ENCODE data around the gene GGA1. TPM values are rescaled to one million over a fixed set of nuclear protein-coding genes. Genes with fewer than 3 reads are reported as not detected.
A peak's percentile ranks its signal among the peaks of the same experiment; 100 is the strongest.

Gene GGA1
- total RNA-seq, 1 donor from 2014 or later, result 64.8 TPM

- Histone ChIP-seq H3K4me1 (peaks cover 32% of the 10 kb centered on the region), H3K4me3 (no peak overlapping the region), H3K36me3 (peaks cover 28% of the 10 kb centered on the region), H3K27ac (no peak overlapping the region), H3K27me3 (ENCODE audit: low read depth) (no peaks in the 10 kb centered on the region), H3K9me3 (no peaks in the 10 kb centered on the region)
- intact Hi-C loops (cut with DNase I), result no loop called here
- ATAC-seq, result no peak
- no peak for DNase-seq
- TF ChIP-seq CTCF (IDR thresholded peaks at IDR 0.05), result no peak
Observed at GRCh38 chr22:37681001-37681424, 72.4 kb downstream of the GGA1 start.

DNA sequence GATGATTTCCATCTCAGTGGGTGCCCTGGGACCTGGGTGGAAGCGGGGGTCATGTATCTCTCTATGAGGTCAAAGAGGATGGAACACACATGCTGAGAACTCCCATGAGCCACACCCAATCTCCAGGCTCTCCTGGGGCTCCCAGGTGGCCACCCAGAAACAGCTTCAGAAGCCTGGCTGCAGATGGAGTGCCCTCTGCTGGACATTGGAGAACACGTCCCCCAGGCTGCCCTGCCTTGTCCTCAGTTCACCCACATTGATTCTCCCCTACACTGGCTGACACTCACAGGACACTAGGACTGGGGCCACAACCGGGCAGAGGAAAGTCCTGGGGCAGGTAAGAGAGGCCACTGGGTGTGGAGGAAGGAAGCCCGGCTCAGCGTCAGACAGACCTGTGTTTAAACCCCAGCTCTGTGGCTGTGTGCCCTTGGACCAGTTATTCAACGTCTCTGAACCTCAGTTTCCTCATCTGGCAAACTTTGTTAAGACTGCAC lies 73.0 kb downstream of the GGA1 start:
- ATAC-seq (peak; percentile 69 to 79), DNase-seq (peak; percentile 80)
- no peaks in the 10 kb centered on the region for H3K27me3 ChIP-seq (ENCODE audit: low read depth)
- TF ChIP-seq CTCF (IDR thresholded peaks at IDR 0.05), result peak; percentile 86
- peaks cover 28% of the 10 kb centered on the region for H3K36me3 ChIP-seq
- no peaks in the 10 kb centered on the region for H3K9me3 ChIP-seq
- H3K27ac ChIP-seq, result no peak overlapping the region
- H3K4me3 ChIP-seq, result no peak overlapping the region
- intact Hi-C loops (cut with DNase I), result no loop called here
- H3K4me1 ChIP-seq, result peaks cover 28% of the 10 kb centered on the region

Other genes starting within 250 kb of the GGA1 start
- 0.89 TPM for gene ELFN2, start 181.4 kb upstream of the GGA1 start, total RNA-seq
- gene MFNG, start 122.5 kb upstream of the GGA1 start, total RNA-seq, result 71.0 TPM
- 14.9 TPM for gene CARD10, start 89.4 kb upstream of the GGA1 start, total RNA-seq
- 46.0 TPM for gene CDC42EP1, start 48.4 kb upstream of the GGA1 start, total RNA-seq
- gene LGALS2, start 28.7 kb upstream of the GGA1 start, total RNA-seq, result 1.9 TPM
- gene SH3BP1, start 30.8 kb downstream of the GGA1 start, total RNA-seq, result 34.8 TPM
- gene PDXP, start 49.9 kb downstream of the GGA1 start, total RNA-seq, result 3.9 TPM
- 425 TPM for gene LGALS1, start 66.8 kb downstream of the GGA1 start, total RNA-seq
- gene NOL12, start 77.5 kb downstream of the GGA1 start, total RNA-seq, result 23.0 TPM
- gene TRIOBP, start 88.2 kb downstream of the GGA1 start, total RNA-seq, result 78.8 TPM
- 7.1 TPM for gene GCAT, start 199.1 kb downstream of the GGA1 start, total RNA-seq
- gene GALR3, start 214.5 kb downstream of the GGA1 start, total RNA-seq, result not detected
- 18.3 TPM for gene ANKRD54, start 235.5 kb downstream of the GGA1 start, total RNA-seq
- gene EIF3L, start 240.6 kb downstream of the GGA1 start, total RNA-seq, result 385 TPM